Choroid plexus epithelial cell (primary cell): ENCODE results near the gene ZSCAN16.
"Not testable (repeated sequence)": the region's sequence is repeated elsewhere in the genome, so short reads cannot be mapped to it uniquely, and the experiment has no call there.

ENCODE experiments used
- DNase-seq: peaks from one replicate; pipeline ENCODE4 v3.0.0-alpha.2; 2010; ENCODE audit warnings: low read depth
- H3K4me3 ChIP-seq: 2 replicates; pipeline ENCODE4 v1.5.1; 2011; ENCODE audit warnings: low read depth, mild to moderate bottlenecking, control low read depth, low read length, moderate library complexity
- CTCF ChIP-seq: conservative IDR thresholded peaks from 2 replicates; pipeline ENCODE4 v1.5.1; 2011; ENCODE audit warnings: low read depth, mild to moderate bottlenecking, control low read depth, inconsistent platforms, low read length, moderate library complexity

ZSCAN16 gene

GRCh38 chr6:28089054-28089453 lies 35.4 kb upstream of the ZSCAN16 start:
- no peak overlapping the region for H3K4me3 ChIP-seq
- TF ChIP-seq CTCF = no peak
- DNase-seq = no peak

GRCh38 chr6:28090917-28091586 lies 33.4 kb upstream of the ZSCAN16 start:
- no peak for TF ChIP-seq CTCF
- peak overlapping the region; percentile 41 for H3K4me3 ChIP-seq
- no peak for DNase-seq

GRCh38 chr6:28102222-28102621 lies 22.2 kb upstream of the ZSCAN16 start:
- not testable (repeated sequence) for DNase-seq, H3K4me3 ChIP-seq

- DNase-seq, H3K4me3 ChIP-seq: not testable (repeated sequence)
These were observed 21.7 kb upstream of the ZSCAN16 start for GRCh38 chr6:28102699-28103098.

GRCh38 chr6:28104392-28105244 lies 19.8 kb upstream of the ZSCAN16 start:
- peak; percentile 82 for DNase-seq
- TF ChIP-seq CTCF = peak; percentile 72
- H3K4me3 ChIP-seq = peak overlapping the region; percentile 85

- peak; percentile 11 for TF ChIP-seq CTCF
- DNase-seq = peak; percentile 37
- peak overlapping the region; percentile 85 for H3K4me3 ChIP-seq
These were observed 19.2 kb upstream of the ZSCAN16 start for GRCh38 chr6:28105245-28105639.

GRCh38 chr6:28107506-28107905 lies 16.9 kb upstream of the ZSCAN16 start:
- no peak for TF ChIP-seq CTCF
- H3K4me3 ChIP-seq = no peak overlapping the region
- no peak for DNase-seq

- no peak overlapping the region for H3K4me3 ChIP-seq
- TF ChIP-seq CTCF = no peak
- no peak for DNase-seq
These were observed 12.4 kb upstream of the ZSCAN16 start for GRCh38 chr6:28111964-28112363.
